ENCODE data around the gene GPER1. TPM values are rescaled to one million over a fixed set of nuclear protein-coding genes. Genes with fewer than 3 reads are reported as not detected.

GPER1 gene
- total RNA-seq, 1 donor from 2014 or later, result 2.5 TPM

GRCh38 chr7:1098243-1099153, 10.6 kb downstream of the GPER1 start:
- no peaks in the 10 kb centered on the region for H3K9me3 Mint-ChIP-seq (ENCODE audit: unreplicated experiment)
- H3K4me1 Mint-ChIP-seq (ENCODE audit: unreplicated experiment), result peaks cover 18% of the 10 kb centered on the region
- no peak overlapping the region for H3K4me3 Mint-ChIP-seq (ENCODE audit: unreplicated experiment)
- no peak for TF ChIP-seq CTCF (IDR thresholded peaks at IDR 0.05)
- no peak overlapping the region for H3K27ac Mint-ChIP-seq (ENCODE audit: unreplicated experiment)
- H3K27me3 Mint-ChIP-seq (ENCODE audit: unreplicated experiment), result no peaks in the 10 kb centered on the region
- peaks cover 10% of the 10 kb centered on the region for H3K36me3 Mint-ChIP-seq (ENCODE audit: unreplicated experiment)
- no peak for DNase-seq (ENCODE audit: extremely low spot score, unreplicated experiment)

- Mint-ChIP-seq H3K9me3 (ENCODE audit: unreplicated experiment) (no peaks in the 10 kb centered on the region), H3K27ac (ENCODE audit: unreplicated experiment) (no peak overlapping the region), H3K4me3 (ENCODE audit: unreplicated experiment) (no peak overlapping the region), H3K4me1 (ENCODE audit: unreplicated experiment) (peaks cover 22% of the 10 kb centered on the region), H3K36me3 (ENCODE audit: unreplicated experiment) (peaks cover 10% of the 10 kb centered on the region), H3K27me3 (ENCODE audit: unreplicated experiment) (no peaks in the 10 kb centered on the region)
- no peak for TF ChIP-seq CTCF (IDR thresholded peaks at IDR 0.05)
- no peak for DNase-seq (ENCODE audit: extremely low spot score, unreplicated experiment)
Observed at GRCh38 chr7:1099154-1099542, 11.2 kb downstream of the GPER1 start.

GRCh38 chr7:1099637-1100036, 11.7 kb downstream of the GPER1 start:
- DNase-seq (ENCODE audit: extremely low spot score, unreplicated experiment), result no peak
- Mint-ChIP-seq H3K27ac (ENCODE audit: unreplicated experiment) (no peak overlapping the region), H3K4me1 (ENCODE audit: unreplicated experiment) (peaks cover 27% of the 10 kb centered on the region), H3K36me3 (ENCODE audit: unreplicated experiment) (peaks cover 10% of the 10 kb centered on the region), H3K27me3 (ENCODE audit: unreplicated experiment) (no peaks in the 10 kb centered on the region), H3K9me3 (ENCODE audit: unreplicated experiment) (no peaks in the 10 kb centered on the region), H3K4me3 (ENCODE audit: unreplicated experiment) (no peak overlapping the region)
- TF ChIP-seq CTCF (IDR thresholded peaks at IDR 0.05), result no peak

- no peak for TF ChIP-seq CTCF (IDR thresholded peaks at IDR 0.05)
- Mint-ChIP-seq H3K9me3 (ENCODE audit: unreplicated experiment) (no peaks in the 10 kb centered on the region), H3K36me3 (ENCODE audit: unreplicated experiment) (peaks cover 10% of the 10 kb centered on the region), H3K4me1 (ENCODE audit: unreplicated experiment) (peaks cover 34% of the 10 kb centered on the region), H3K4me3 (ENCODE audit: unreplicated experiment) (no peak overlapping the region), H3K27me3 (ENCODE audit: unreplicated experiment) (no peaks in the 10 kb centered on the region), H3K27ac (ENCODE audit: unreplicated experiment) (no peak overlapping the region)
- DNase-seq (ENCODE audit: extremely low spot score, unreplicated experiment), result no peak
Observed at GRCh38 chr7:1100386-1100785, 12.5 kb downstream of the GPER1 start.

GRCh38 chr7:1100834-1101562, 13.1 kb downstream of the GPER1 start:
- TF ChIP-seq CTCF (IDR thresholded peaks at IDR 0.05), result no peak
- Mint-ChIP-seq H3K36me3 (ENCODE audit: unreplicated experiment) (peaks cover 10% of the 10 kb centered on the region), H3K4me3 (ENCODE audit: unreplicated experiment) (no peak overlapping the region), H3K4me1 (ENCODE audit: unreplicated experiment) (peaks cover 37% of the 10 kb centered on the region), H3K27ac (ENCODE audit: unreplicated experiment) (no peak overlapping the region), H3K9me3 (ENCODE audit: unreplicated experiment) (no peaks in the 10 kb centered on the region), H3K27me3 (ENCODE audit: unreplicated experiment) (no peaks in the 10 kb centered on the region)
- no peak for DNase-seq (ENCODE audit: extremely low spot score, unreplicated experiment)

All from osteocyte (in vitro differentiated cells).